ENCODE data around the gene MGAT5.

The MGAT5 gene

GRCh38 chr2:134445985-134446382 lies 192.1 kb downstream of the MGAT5 start:
- no peak overlapping the region for H3K4me3 ChIP-seq (ENCODE audit: low read depth, low read length)
- TF ChIP-seq MYC (IDR thresholded peaks at IDR 0.05; ENCODE audit: low read depth, low read length) (no peak), POLR2A (IDR thresholded peaks at IDR 0.05; ENCODE audit: extremely low read depth, insufficient read length) (no peak), CTCF (IDR thresholded peaks at IDR 0.05; ENCODE audit: low read depth, low read length) (no peak), MAX (IDR thresholded peaks at IDR 0.05; ENCODE audit: low read depth, low read length) (no peak)
- no peak for DNase-seq (ENCODE audit: low read depth)

- TF ChIP-seq POLR2A (IDR thresholded peaks at IDR 0.05; ENCODE audit: extremely low read depth, insufficient read length): no peak
- TF ChIP-seq MAX (IDR thresholded peaks at IDR 0.05; ENCODE audit: low read depth, low read length): no peak
- no peak for TF ChIP-seq CTCF (IDR thresholded peaks at IDR 0.05; ENCODE audit: low read depth, low read length)
- TF ChIP-seq MYC (IDR thresholded peaks at IDR 0.05; ENCODE audit: low read depth, low read length): no peak
- no peak overlapping the region for H3K4me3 ChIP-seq (ENCODE audit: low read depth, low read length)
- DNase-seq (ENCODE audit: low read depth): no peak
Measured at GRCh38 chr2:134446383-134447017, 192.6 kb downstream of the MGAT5 start.

- H3K4me3 ChIP-seq (ENCODE audit: low read depth, low read length): no peak overlapping the region
- no peak for DNase-seq (ENCODE audit: low read depth)
- no peak for TF ChIP-seq MAX (IDR thresholded peaks at IDR 0.05; ENCODE audit: low read depth, low read length)
- TF ChIP-seq MYC (IDR thresholded peaks at IDR 0.05; ENCODE audit: low read depth, low read length): no peak
- TF ChIP-seq POLR2A (IDR thresholded peaks at IDR 0.05; ENCODE audit: extremely low read depth, insufficient read length): no peak
- TF ChIP-seq CTCF (IDR thresholded peaks at IDR 0.05; ENCODE audit: low read depth, low read length): no peak
Measured at GRCh38 chr2:134447669-134448068, 193.8 kb downstream of the MGAT5 start.

GRCh38 chr2:134448650-134449049 lies 194.8 kb downstream of the MGAT5 start:
- TF ChIP-seq MYC (IDR thresholded peaks at IDR 0.05; ENCODE audit: low read depth, low read length) (no peak), POLR2A (IDR thresholded peaks at IDR 0.05; ENCODE audit: extremely low read depth, insufficient read length) (no peak), MAX (IDR thresholded peaks at IDR 0.05; ENCODE audit: low read depth, low read length) (no peak)
- H3K4me3 ChIP-seq (ENCODE audit: low read depth, low read length): no peak overlapping the region
- no peak for DNase-seq (ENCODE audit: low read depth)

GRCh38 chr2:134449157-134449556 lies 195.3 kb downstream of the MGAT5 start:
- TF ChIP-seq POLR2A (IDR thresholded peaks at IDR 0.05; ENCODE audit: extremely low read depth, insufficient read length) (no peak), MYC (IDR thresholded peaks at IDR 0.05; ENCODE audit: low read depth, low read length) (no peak), CTCF (IDR thresholded peaks at IDR 0.05; ENCODE audit: low read depth, low read length) (no peak), MAX (IDR thresholded peaks at IDR 0.05; ENCODE audit: low read depth, low read length) (no peak)
- no peak for DNase-seq (ENCODE audit: low read depth)
- H3K4me3 ChIP-seq (ENCODE audit: low read depth, low read length): no peak overlapping the region

- no peak for DNase-seq (ENCODE audit: low read depth)
- no peak overlapping the region for H3K4me3 ChIP-seq (ENCODE audit: low read depth, low read length)
- no peak for TF ChIP-seq MYC (IDR thresholded peaks at IDR 0.05; ENCODE audit: low read depth, low read length)
Measured at GRCh38 chr2:134449751-134450513, 196.1 kb downstream of the MGAT5 start.

Data from NB4 (cell line).